GM03348 (cell line): Measurements from ENCODE around the gene MIPEP.
"Not testable (repeated sequence)": the region's sequence is repeated elsewhere in the genome, so short reads cannot be mapped to it uniquely, and the experiment has no call there.

Source experiments
- DNase-seq: peaks from one replicate; pipeline ENCODE4 v3.0.0; 2012; ENCODE audit warnings: low spot score

The MIPEP gene

GRCh38 chr13:23888658-23889614 is at the start of gene MIPEP:
MIPEP (minus strand) TSS chr13:23889400; CDS start chr13:23889320, 80 bp downstream.
- peak; percentile 97 for DNase-seq

- no peak for DNase-seq
Observed at GRCh38 chr13:23934520-23934919, 45.3 kb upstream of the MIPEP start.

- peak; percentile 68 for DNase-seq
Observed at GRCh38 chr13:23928985-23929384, 39.8 kb upstream of the MIPEP start.

- no peak for DNase-seq
Observed at GRCh38 chr13:23923031-23923430, 33.8 kb upstream of the MIPEP start.

- no peak for DNase-seq
Observed at GRCh38 chr13:23922005-23922932, 33.1 kb upstream of the MIPEP start.

- peak; percentile 56 for DNase-seq
Observed at GRCh38 chr13:23921451-23921888, 32.3 kb upstream of the MIPEP start.

GRCh38 chr13:23919006-23919405 is 29.8 kb upstream of the MIPEP start:
- no peak for DNase-seq

- DNase-seq: no peak
Observed at GRCh38 chr13:23918208-23918607, 29.0 kb upstream of the MIPEP start.

GRCh38 chr13:23915308-23915707 is 26.1 kb upstream of the MIPEP start:
- no peak for DNase-seq

- DNase-seq: no peak
Observed at GRCh38 chr13:23912469-23912868, 23.3 kb upstream of the MIPEP start.

GRCh38 chr13:23909606-23910005 is 20.4 kb upstream of the MIPEP start:
- no peak for DNase-seq

GRCh38 chr13:23905766-23906165 is 16.6 kb upstream of the MIPEP start:
- DNase-seq: no peak

- no peak for DNase-seq
Observed at GRCh38 chr13:23903906-23904280, 14.7 kb upstream of the MIPEP start.

GRCh38 chr13:23902975-23903905 is 14.0 kb upstream of the MIPEP start:
- DNase-seq: no peak

GRCh38 chr13:23901365-23901764 is 12.2 kb upstream of the MIPEP start:
- DNase-seq: no peak

- DNase-seq: peak; percentile 44
Observed at GRCh38 chr13:23899555-23899954, 10.4 kb upstream of the MIPEP start.

- DNase-seq: peak; percentile 77
Observed at GRCh38 chr13:23898101-23898500, 8.9 kb upstream of the MIPEP start.

- not testable (repeated sequence) for DNase-seq
Observed at GRCh38 chr13:23897452-23897919, 8.3 kb upstream of the MIPEP start, which contains the start of gene C1QTNF9B. C1QTNF9B (minus strand) TSS chr13:23897502.

- DNase-seq: not testable (repeated sequence)
Observed at GRCh38 chr13:23894746-23895145, 5.5 kb upstream of the MIPEP start.

- not testable (repeated sequence) for DNase-seq
Observed at GRCh38 chr13:23893791-23894190, 4.6 kb upstream of the MIPEP start.
